Naive thymus-derived CD4-positive, alpha-beta T cell (primary cell): ENCODE data around the gene FCRL3. TPM values are rescaled to one million over a fixed set of nuclear protein-coding genes. Genes with fewer than 3 reads are reported as not detected.

Experiments used
- ATAC-seq: fragments of 150-1000 bp; cut with Tn5 transposase; 2 replicates; pipeline ENCODE4 v1.10.0; 2021; ENCODE audit warnings: mild to moderate bottlenecking, moderate library complexity
- CTCF ChIA-PET: fragments of 350-600 bp; sonication (Branson Sonifier 250); formaldehyde crosslinking; loops from one replicate; lab custom pipeline; 2021; ENCODE audit warnings: antibody characterized with exemption; lab: Charles Lee
- POLR2A ChIA-PET: fragments of 350-600 bp; sonication (Branson Sonifier 250); formaldehyde crosslinking; loops from one replicate; lab custom pipeline; 2021; ENCODE audit warnings: antibody characterized with exemption, inconsistent platforms; lab: Charles Lee
- DNase-seq, 9 donors: peaks; one replicate each; pipeline versions ENCODE4 v3.0.0 to v3.0.0-alpha.2; 2020 to 2022; ENCODE audit warnings: mixed read lengths in 1 of 9
- H3K27ac ChIP-seq: one replicate; pipeline ENCODE4 v1.7.0; 2013; ENCODE audit warnings: mild to moderate bottlenecking, low read depth, low read length, moderate library complexity
- H3K27me3 ChIP-seq, 2 donors: one replicate each; pipeline ENCODE4 v1.7.0; 2013; ENCODE audit warnings: low read length in 2 of 2, mild to moderate bottlenecking in 2 of 2, moderate library complexity in 2 of 2; ENCODE audit not compliant: control insufficient read depth in 2 of 2, insufficient read depth in 2 of 2
- H3K36me3 ChIP-seq, 3 experiments: 1 replicate in 2 of 3; 2 replicates in 1 of 3; pipeline ENCODE4 v1.7.0; 2013; ENCODE audit warnings: low read length in 3 of 3, mild to moderate bottlenecking in 3 of 3, moderate library complexity in 1 of 3; ENCODE audit not compliant: insufficient read depth in 3 of 3, control insufficient read depth in 2 of 3
- H3K4me1 ChIP-seq, 2 donors: one replicate each; pipeline ENCODE4 v1.7.0; 2013; ENCODE audit warnings: low read length in 2 of 2, mild to moderate bottlenecking in 2 of 2, moderate library complexity in 1 of 2; ENCODE audit not compliant: control insufficient read depth in 2 of 2, insufficient read depth in 2 of 2
- H3K4me3 ChIP-seq: 2 replicates; pipeline ENCODE4 v1.7.0; 2013; ENCODE audit warnings: mild to moderate bottlenecking, low read length
- H3K9me3 ChIP-seq, 3 experiments: 1 replicate in 2 of 3; 2 replicates in 1 of 3; pipeline ENCODE4 v1.7.0; 2013; ENCODE audit warnings: low read length in 3 of 3; ENCODE audit not compliant: control insufficient read depth in 2 of 3
- H3K27ac Mint-ChIP-seq, 9 donors: one replicate each; pipeline ENCODE4 v1.8.0; 2020 to 2022; ENCODE audit warnings: mixed read lengths in 9 of 9, mild to moderate bottlenecking in 8 of 9, moderate library complexity in 5 of 9, inconsistent platforms in 2 of 9
- H3K27me3 Mint-ChIP-seq, 5 donors: one replicate each; pipeline ENCODE4 v1.8.0; 2021 to 2022; ENCODE audit warnings: mixed read lengths in 5 of 5, mild to moderate bottlenecking in 1 of 5
- H3K36me3 Mint-ChIP-seq, 5 donors: one replicate each; pipeline ENCODE4 v1.8.0; 2020 to 2022; ENCODE audit warnings: mixed read lengths in 5 of 5, mild to moderate bottlenecking in 3 of 5, inconsistent platforms in 1 of 5
- H3K4me1 Mint-ChIP-seq, 7 donors: one replicate each; pipeline ENCODE4 v1.8.0; 2020 to 2022; ENCODE audit warnings: mixed read lengths in 7 of 7, mild to moderate bottlenecking in 3 of 7, inconsistent platforms in 1 of 7
- H3K4me3 Mint-ChIP-seq, 10 donors: one replicate each; pipeline ENCODE4 v1.8.0; 2020 to 2022; ENCODE audit warnings: mild to moderate bottlenecking in 10 of 10, mixed read lengths in 10 of 10, moderate library complexity in 6 of 10, inconsistent platforms in 2 of 10
- H3K9me3 Mint-ChIP-seq, 11 donors: one replicate each; pipeline ENCODE4 v1.8.0; 2020 to 2022; ENCODE audit warnings: mixed read lengths in 11 of 11, mild to moderate bottlenecking in 4 of 11, inconsistent platforms in 1 of 11, moderate library complexity in 1 of 11
- intact Hi-C, 2 donors: fragments of 100-400 bp; cut with micrococcal nuclease; formaldehyde crosslinking; loops; one replicate each; pipeline ENCODE4 v1.15.1; 2023
- polyA plus RNA-seq, 2 donors: library from polyadenylated mRNA; unstranded; fragments of 300-500 nt; fragmentation: Illumina TruSeq; gene quantifications; one replicate each; pipeline ENCODE4 v1.2.3, GENCODE V29; 2021
- total RNA-seq, 6 experiments: library from RNA in 5 of 6; stranded (reverse) in 5 of 6; gene quantifications; 1 replicate in 5 of 6; 2 replicates in 1 of 6; pipeline ENCODE4 v1.2.3 and lab custom pipeline; 2021 to 2026

Gene FCRL3
- total and polyA plus RNA-seq, 7 experiments from 2014 or later: 0.44 to 20.3 (median 1.5) TPM; not detected in 1

- no peak overlapping the region for H3K27ac Mint-ChIP-seq
- H3K9me3 Mint-ChIP-seq: no peaks in the 10 kb centered on the region
- no peaks in the 10 kb centered on the region for H3K9me3 ChIP-seq
- no peak overlapping the region for H3K4me3 Mint-ChIP-seq
- peaks cover 0 to 12% (median 0%) of the 10 kb centered on the region in 7 donors for H3K4me1 Mint-ChIP-seq
- ChIA-PET POLR2A (no interaction called here), CTCF (no interaction called here)
- no peaks in the 10 kb centered on the region for H3K27me3 ChIP-seq
- H3K27ac ChIP-seq: no peak overlapping the region
- H3K36me3 ChIP-seq: no peaks in the 10 kb centered on the region
- ATAC-seq: no peak
- no peaks in the 10 kb centered on the region for H3K36me3 Mint-ChIP-seq
- H3K4me1 ChIP-seq: peaks cover 0 to 40% of the 10 kb centered on the region in 2 donors
- no peak overlapping the region for H3K4me3 ChIP-seq
- peaks cover 0 to 29% (median 10%) of the 10 kb centered on the region in 5 donors for H3K27me3 Mint-ChIP-seq
- intact Hi-C loops: no loop called here
- no peak for DNase-seq
Measured at GRCh38 chr1:157695417-157695816, 5.2 kb downstream of the FCRL3 start.

GRCh38 chr1:157691285-157691920 lies 9.2 kb downstream of the FCRL3 start:
- no peaks in the 10 kb centered on the region for H3K9me3 Mint-ChIP-seq
- peaks cover 0 to 4% (median 0%) of the 10 kb centered on the region in 7 donors for H3K4me1 Mint-ChIP-seq
- Histone ChIP-seq H3K27ac (no peak overlapping the region), H3K9me3 (no peaks in the 10 kb centered on the region), H3K4me1 (peaks cover 0 to 25% of the 10 kb centered on the region in 2 donors), H3K27me3 (no peaks in the 10 kb centered on the region), H3K36me3 (no peaks in the 10 kb centered on the region), H3K4me3 (no peak overlapping the region)
- ATAC-seq: no peak
- intact Hi-C loops: no loop called here
- no peak overlapping the region for H3K27ac Mint-ChIP-seq
- ChIA-PET POLR2A (no interaction called here), CTCF (no interaction called here)
- no peak for DNase-seq
- no peaks in the 10 kb centered on the region for H3K36me3 Mint-ChIP-seq
- no peak overlapping the region for H3K4me3 Mint-ChIP-seq
- H3K27me3 Mint-ChIP-seq: peaks cover under 1 to 14% (median 3%) of the 10 kb centered on the region in 5 donors

- Histone ChIP-seq H3K4me1 (no peaks in the 10 kb centered on the region), H3K27ac (no peak overlapping the region), H3K27me3 (no peaks in the 10 kb centered on the region), H3K9me3 (no peaks in the 10 kb centered on the region), H3K4me3 (no peak overlapping the region), H3K36me3 (no peaks in the 10 kb centered on the region)
- CTCF ChIA-PET: no interaction called here
- Mint-ChIP-seq H3K4me3 (no peak overlapping the region), H3K36me3 (no peaks in the 10 kb centered on the region), H3K9me3 (peaks cover 0 to 5% (median 0%) of the 10 kb centered on the region in 11 donors), H3K27me3 (peaks cover 0 to 29% (median 3%) of the 10 kb centered on the region in 5 donors), H3K27ac (no peak overlapping the region), H3K4me1 (no peaks in the 10 kb centered on the region)
- intact Hi-C loops: no loop called here
- ATAC-seq: no peak
- no peak for DNase-seq
- POLR2A ChIA-PET: no interaction called here
Measured at GRCh38 chr1:157682710-157683437, 17.7 kb downstream of the FCRL3 start.

GRCh38 chr1:157678721-157679120 lies 21.8 kb downstream of the FCRL3 start:
- Mint-ChIP-seq H3K27me3 (peaks cover 0 to 8% (median 7%) of the 10 kb centered on the region in 5 donors), H3K4me3 (no peak overlapping the region), H3K27ac (no peak overlapping the region), H3K9me3 (peaks cover 0 to 12% (median 4%) of the 10 kb centered on the region in 11 donors), H3K4me1 (peaks cover 0 to 1% (median 0%) of the 10 kb centered on the region in 7 donors), H3K36me3 (no peaks in the 10 kb centered on the region)
- H3K27ac ChIP-seq: no peak overlapping the region
- H3K4me1 ChIP-seq: no peaks in the 10 kb centered on the region
- ATAC-seq (no peak), DNase-seq (no peak)
- no peaks in the 10 kb centered on the region for H3K9me3 ChIP-seq
- CTCF ChIA-PET: no interaction called here
- H3K4me3 ChIP-seq: no peak overlapping the region
- no peaks in the 10 kb centered on the region for H3K27me3 ChIP-seq
- POLR2A ChIA-PET: no interaction called here
- no peaks in the 10 kb centered on the region for H3K36me3 ChIP-seq
- intact Hi-C loops: no loop called here

- no peaks in the 10 kb centered on the region for H3K9me3 ChIP-seq
- intact Hi-C loops: no loop called here
- no peaks in the 10 kb centered on the region for H3K27me3 ChIP-seq
- Mint-ChIP-seq H3K4me1 (peaks cover 0 to 1% (median 0%) of the 10 kb centered on the region in 7 donors), H3K27ac (no peak overlapping the region), H3K4me3 (no peak overlapping the region), H3K27me3 (peaks cover 0 to 8% (median 0%) of the 10 kb centered on the region in 5 donors), H3K9me3 (peaks cover 3 to 54% (median 20%) of the 10 kb centered on the region in 11 donors), H3K36me3 (peaks cover 0 to 4% (median 0%) of the 10 kb centered on the region in 5 donors)
- ChIA-PET POLR2A (no interaction called here), CTCF (no interaction called here)
- no peak for DNase-seq
- H3K36me3 ChIP-seq: no peaks in the 10 kb centered on the region
- H3K27ac ChIP-seq: no peak overlapping the region
- no peaks in the 10 kb centered on the region for H3K4me1 ChIP-seq
- no peak for ATAC-seq
- no peak overlapping the region for H3K4me3 ChIP-seq
Measured at GRCh38 chr1:157673008-157673407, 27.6 kb downstream of the FCRL3 start.

DNA sequence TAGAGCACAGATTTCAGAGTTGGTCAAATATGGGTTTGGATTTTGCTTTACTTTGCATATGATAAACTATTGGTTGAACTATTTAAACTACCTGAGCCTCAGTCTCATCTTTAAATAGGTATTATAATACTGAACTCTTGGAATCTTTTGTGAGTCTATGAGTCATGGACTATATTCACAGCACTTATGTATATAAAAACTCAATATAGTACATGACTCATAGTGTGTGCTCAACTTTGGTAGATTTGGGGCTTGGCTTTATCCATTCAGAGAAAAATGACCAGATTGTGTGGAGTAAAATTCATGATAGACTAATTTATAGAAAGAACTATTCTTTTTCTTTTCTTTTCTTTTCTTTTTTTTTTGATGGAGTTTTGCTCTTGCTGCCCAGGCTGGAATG lies 28.7 kb downstream of the FCRL3 start:
- no peak overlapping the region for H3K27ac Mint-ChIP-seq
- H3K27ac ChIP-seq: no peak overlapping the region
- no peaks in the 10 kb centered on the region for H3K36me3 ChIP-seq
- intact Hi-C loops: no loop called here
- H3K4me1 ChIP-seq: no peaks in the 10 kb centered on the region
- H3K4me3 Mint-ChIP-seq: no peak overlapping the region
- CTCF ChIA-PET: no interaction called here
- H3K4me1 Mint-ChIP-seq: no peaks in the 10 kb centered on the region
- H3K36me3 Mint-ChIP-seq: peaks cover 0 to 4% (median 0%) of the 10 kb centered on the region in 5 donors
- ATAC-seq (no peak), DNase-seq (no peak)
- no peaks in the 10 kb centered on the region for H3K27me3 ChIP-seq
- peaks cover 0 to 8% (median 0%) of the 10 kb centered on the region in 5 donors for H3K27me3 Mint-ChIP-seq
- H3K9me3 ChIP-seq: no peaks in the 10 kb centered on the region
- H3K9me3 Mint-ChIP-seq: peaks cover 3 to 59% (median 22%) of the 10 kb centered on the region in 11 donors
- H3K4me3 ChIP-seq: no peak overlapping the region
- POLR2A ChIA-PET: no interaction called here
